Testis (tissue), 2 donors: Measurements from ENCODE around the gene SIL1.

ENCODE experiments used
- POLR2A ChIP-seq: fragments of 450-650 bp; IDR thresholded peaks from one replicate; pipeline ENCODE4 v1.6.1; 2017; ENCODE audit warnings: antibody characterized with exemption, mild to moderate bottlenecking, moderate library complexity
- TF ChIP-seq, protein P1 (sequence below), 3 experiments: fragments of 450-650 bp in 2 of 3; fragments of 200-600 bp in 1 of 3; sonication (generic) in 1 of 3; IDR thresholded peaks; one replicate each; pipeline ENCODE4 v1.5.1; 2016 to 2019; ENCODE audit warnings: antibody characterized with exemption in 3 of 3, mild to moderate bottlenecking in 2 of 3, moderate library complexity in 1 of 3

DNA sequence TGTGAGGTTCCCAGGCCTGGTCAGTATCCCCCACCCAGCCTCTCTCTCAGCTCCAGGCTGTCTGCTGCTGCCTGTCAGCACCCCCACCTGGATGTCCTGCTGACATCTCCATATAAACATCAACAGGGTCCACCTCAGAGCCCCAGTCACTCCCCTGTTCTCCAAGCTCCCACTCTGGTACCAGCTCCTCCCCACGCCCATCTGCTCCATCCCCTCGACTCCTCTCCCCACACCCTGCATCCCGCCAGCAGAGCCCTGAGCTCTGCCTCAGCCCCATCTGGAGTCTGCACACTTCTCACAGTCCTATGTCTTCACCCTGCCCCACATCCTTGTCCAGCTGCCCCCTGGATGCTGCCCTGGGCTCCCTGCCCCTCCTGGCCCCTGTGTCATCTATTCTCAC is 255.3 kb downstream of the SIL1 start:
- TF ChIP-seq, protein P1, sequence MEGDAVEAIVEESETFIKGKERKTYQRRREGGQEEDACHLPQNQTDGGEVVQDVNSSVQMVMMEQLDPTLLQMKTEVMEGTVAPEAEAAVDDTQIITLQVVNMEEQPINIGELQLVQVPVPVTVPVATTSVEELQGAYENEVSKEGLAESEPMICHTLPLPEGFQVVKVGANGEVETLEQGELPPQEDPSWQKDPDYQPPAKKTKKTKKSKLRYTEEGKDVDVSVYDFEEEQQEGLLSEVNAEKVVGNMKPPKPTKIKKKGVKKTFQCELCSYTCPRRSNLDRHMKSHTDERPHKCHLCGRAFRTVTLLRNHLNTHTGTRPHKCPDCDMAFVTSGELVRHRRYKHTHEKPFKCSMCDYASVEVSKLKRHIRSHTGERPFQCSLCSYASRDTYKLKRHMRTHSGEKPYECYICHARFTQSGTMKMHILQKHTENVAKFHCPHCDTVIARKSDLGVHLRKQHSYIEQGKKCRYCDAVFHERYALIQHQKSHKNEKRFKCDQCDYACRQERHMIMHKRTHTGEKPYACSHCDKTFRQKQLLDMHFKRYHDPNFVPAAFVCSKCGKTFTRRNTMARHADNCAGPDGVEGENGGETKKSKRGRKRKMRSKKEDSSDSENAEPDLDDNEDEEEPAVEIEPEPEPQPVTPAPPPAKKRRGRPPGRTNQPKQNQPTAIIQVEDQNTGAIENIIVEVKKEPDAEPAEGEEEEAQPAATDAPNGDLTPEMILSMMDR (IDR thresholded peaks at IDR 0.05), result no peak
- TF ChIP-seq POLR2A, result no peak
